Cardiac fibroblast (primary cell): ENCODE data around the gene WDR90.

ENCODE experiments used
- DNase-seq, 2 donors: peaks; one replicate each; pipeline versions ENCODE4 v3.0.0 to v3.0.0-alpha.2; 2010; ENCODE audit warnings: low read depth in 2 of 2
- H3K4me3 ChIP-seq, 2 donors: replicated peaks in 1 of 2; 1 replicate in 1 of 2; 2 replicates in 1 of 2; pipeline ENCODE4 v1.5.1; 2011; ENCODE audit warnings: low read depth in 2 of 2, low read length in 2 of 2, mild to moderate bottlenecking in 2 of 2, moderate library complexity in 1 of 2
- CTCF ChIP-seq: IDR thresholded peaks from one replicate; pipeline ENCODE4 v1.5.1; 2011; ENCODE audit warnings: low read depth, mild to moderate bottlenecking, low read length, inconsistent platforms

WDR90 gene

DNA sequence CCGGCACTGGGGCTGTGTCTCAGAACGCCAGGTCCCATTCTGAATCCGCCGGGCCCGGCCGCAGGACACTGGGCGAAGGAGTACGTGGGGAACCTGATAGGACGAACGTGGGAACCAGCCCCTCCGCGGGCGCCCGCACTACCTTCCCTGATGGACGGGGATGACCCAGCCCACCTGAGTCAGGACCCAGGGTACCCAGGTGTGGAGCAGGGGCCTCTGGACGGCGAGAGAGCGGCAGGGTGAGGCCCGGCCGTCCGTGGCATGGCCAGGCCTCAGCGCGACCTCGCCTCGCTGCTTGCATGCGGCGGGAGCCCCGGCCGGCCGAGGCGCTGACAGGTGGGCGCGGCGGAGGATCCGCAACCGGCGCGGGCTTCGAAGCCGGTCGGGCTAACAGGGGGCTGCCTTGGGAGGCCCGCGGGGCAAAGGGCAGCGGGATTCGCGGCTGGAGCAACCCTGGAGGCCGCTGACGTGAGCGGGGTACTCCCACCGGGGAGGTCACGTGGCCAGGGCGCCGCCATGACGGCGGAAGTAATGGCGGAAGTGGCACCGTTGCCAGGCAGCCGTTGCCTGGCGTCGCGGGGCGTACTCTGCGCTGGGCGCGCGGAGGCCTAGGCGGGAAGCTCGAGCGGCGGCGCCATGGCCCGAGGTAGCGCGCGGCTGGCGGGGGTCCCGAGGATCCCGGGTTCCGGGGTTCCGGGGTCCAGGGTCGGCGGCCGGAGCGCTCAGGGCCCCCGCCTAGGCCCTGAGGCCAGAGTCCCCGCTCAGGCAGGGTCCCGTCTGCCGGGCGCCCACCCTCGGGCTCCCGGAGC is at the start of gene WDR90:
Gene WDR90 (plus strand): TSS at position 585 of the 809 bp plus-strand sequence. CDS start 52 bp downstream, at position 637.
- TF ChIP-seq CTCF = no peak
- peak; percentile 90 to 94 for DNase-seq
- H3K4me3 ChIP-seq = peak within 1 kb of the TSS; percentile 52 to 68

- H3K4me3 ChIP-seq = no peak overlapping the region
- peak; percentile 29 for TF ChIP-seq CTCF
- peak; percentile 20 to 23 for DNase-seq
Measured at GRCh38 chr16:600781-601180, 48.4 kb upstream of the WDR90 start.

DNA sequence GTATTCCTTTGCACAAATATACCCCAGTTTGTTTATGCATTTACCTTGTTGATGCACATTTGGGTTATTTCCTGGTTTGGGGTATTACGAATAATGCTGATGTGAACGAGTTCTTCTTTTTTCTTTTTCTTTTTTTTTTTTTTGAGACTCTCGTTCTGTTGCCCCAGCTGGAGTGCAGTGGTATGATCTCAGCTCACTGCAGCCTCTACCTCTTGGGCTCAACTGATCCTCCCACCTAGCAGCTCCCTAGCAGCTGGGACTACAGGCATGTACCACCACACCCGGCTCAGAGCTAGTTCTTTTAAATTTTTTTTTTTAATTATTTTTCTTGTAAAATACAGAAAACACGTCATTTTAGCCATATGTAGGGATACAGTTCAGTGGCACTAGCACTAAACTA is 45.2 kb upstream of the WDR90 start:
- no peak overlapping the region for H3K4me3 ChIP-seq
- no peak for DNase-seq
- TF ChIP-seq CTCF = no peak

DNA sequence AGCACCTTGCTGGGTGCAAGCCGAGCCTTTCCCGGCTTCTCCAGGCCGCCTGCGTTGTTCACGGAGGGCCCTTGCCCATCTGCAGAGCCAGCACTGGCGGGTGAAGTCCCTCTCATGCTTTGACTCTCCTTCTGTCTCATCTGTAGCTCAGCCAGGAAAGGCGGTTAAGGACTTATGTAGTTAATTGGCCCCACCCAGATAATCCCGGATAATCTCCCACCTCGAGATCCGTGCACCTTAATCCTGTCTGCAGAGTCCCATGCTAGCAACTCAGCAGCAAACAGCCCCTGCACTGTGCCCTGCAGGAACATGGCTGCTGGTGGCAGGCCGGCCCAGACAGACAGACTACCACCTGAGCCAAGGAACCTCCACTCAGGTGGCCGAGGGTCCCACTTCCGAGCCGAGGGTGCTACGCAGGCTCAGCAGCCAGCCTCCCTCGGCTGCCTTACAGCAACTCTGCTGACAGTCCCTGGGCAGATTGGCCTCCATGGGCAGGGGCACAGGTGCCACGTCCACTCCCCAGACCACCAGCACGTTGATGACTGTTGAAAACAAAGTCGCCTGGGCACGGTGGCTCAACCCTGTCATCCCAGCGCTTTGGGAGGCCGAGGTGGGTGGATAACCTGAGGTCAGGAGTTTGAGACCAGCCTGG is 42.4 kb upstream of the WDR90 start:
- H3K4me3 ChIP-seq = no peak overlapping the region
- TF ChIP-seq CTCF = no peak
- no peak for DNase-seq

- no peak for DNase-seq
- TF ChIP-seq CTCF = no peak
- H3K4me3 ChIP-seq = no peak overlapping the region
Measured at GRCh38 chr16:608019-608418, 41.1 kb upstream of the WDR90 start.

DNA sequence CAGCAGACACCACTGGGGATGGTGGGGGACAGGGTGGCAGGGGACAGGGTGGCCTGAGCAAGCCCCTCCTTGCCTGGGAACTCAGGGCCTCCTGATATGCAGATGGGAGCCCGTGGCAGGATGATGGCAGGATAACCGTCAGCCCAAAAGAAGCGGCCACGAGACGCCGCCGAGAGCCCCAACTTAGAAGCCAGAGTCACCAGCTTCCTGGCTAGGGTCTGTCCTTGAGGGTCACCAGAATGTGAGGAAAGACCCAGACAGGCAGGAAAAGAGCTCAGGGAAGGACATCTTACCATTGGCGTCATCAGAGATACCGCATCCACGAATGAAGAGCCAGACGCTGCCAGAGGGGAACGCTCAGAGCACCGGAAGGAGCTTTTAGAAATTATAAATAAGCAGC is 39.8 kb upstream of the WDR90 start:
- no peak for TF ChIP-seq CTCF

More for the DNA sequence above, 39.8 kb upstream of the WDR90 start:
- H3K4me3 ChIP-seq = no peak overlapping the region
- no peak for DNase-seq
